ENCODE data around the gene FAM89A.
"Not testable (repeated sequence)": the region's sequence is repeated elsewhere in the genome, so short reads cannot be mapped to it uniquely, and the experiment has no call there.

Gene FAM89A

DNA sequence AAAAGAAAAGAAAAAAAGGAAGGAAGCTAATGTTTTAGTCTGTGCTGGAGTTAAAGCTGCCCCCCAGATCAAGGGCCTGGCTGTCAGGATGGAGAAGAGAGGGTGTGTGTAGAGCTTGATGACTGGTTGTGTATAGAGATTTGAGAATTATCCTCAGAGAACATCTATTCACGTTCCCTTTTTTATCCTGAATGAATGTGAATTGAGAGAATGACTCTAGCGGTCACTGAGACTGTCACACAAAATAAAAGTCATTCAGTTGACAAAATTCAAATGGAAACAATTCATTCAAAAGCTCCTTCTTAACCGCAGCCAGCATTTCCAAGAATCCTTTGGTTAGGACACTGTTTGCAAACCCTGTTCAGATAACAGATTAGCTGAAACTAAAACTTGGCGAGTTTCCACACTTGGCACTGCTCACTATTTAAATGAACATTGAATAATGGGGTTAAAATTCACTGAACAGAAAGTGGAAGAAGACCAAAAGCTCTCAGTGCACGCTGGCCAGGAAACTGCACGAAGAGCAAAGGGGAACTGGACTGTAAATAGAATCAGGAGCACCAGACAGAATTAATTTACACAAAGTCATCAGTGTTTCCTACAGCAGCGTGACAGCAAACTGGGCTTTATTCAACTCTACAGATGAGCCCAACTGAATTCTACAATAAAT lies 13.6 kb upstream of the FAM89A start:
- no peak for DNase-seq

DNA sequence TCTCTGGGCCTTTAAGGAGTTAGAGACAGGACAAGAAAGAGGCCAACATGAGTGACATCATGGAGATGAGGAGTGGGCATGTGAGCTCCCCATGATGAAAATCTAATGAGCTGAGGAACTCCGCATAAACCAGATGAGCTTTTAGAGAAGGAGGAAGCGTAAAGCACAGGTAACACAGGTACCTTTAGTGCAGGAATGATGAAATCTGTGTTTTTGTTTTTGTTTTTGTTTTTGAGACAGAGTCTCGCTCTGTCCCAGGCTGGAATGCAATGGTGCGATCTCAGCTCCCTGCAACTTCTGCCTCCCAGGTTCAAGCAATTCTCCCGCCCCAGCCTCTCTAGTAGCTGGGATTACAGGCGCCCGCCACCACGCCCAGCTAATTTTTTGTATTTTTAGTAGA lies 12.7 kb upstream of the FAM89A start:
- no peak for DNase-seq

DNA sequence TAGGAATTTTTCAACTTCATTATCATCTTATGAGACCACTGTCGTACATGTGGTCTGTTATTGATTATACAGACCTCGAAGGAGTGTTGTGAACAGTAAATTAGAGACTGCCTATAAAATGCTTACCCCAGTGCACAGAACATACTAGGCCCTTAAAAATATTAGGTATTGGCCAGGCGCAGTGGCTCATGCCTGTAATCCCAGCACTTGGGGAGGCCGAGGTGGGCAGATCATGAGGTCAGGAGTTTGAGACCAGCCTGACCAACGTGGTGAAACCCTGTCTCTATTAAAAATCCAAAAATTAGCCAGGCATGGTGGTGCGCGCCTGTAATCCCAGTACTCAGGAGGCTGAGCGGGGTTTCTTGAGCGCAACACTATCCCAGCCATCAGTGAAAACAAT lies 10.9 kb upstream of the FAM89A start:
- not testable (repeated sequence) for DNase-seq

DNA sequence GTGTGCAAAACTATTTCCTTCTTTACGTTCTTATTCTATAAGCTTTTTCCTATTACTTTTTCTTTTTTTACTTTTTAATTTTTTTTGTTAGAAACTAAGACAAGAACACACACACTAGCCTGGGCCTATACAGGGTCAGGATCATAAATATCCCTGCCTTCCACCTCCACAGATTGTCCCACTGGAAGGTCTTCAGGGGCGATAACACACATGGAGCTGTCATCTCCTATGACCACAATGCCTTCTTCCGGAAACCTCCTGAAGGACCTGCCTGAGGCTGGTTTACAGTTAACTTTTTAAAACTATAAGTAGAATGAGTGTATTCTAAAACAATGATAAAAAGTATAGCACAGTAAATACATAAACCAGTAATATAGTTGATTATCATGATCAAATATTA lies 10.3 kb upstream of the FAM89A start:
- DNase-seq: no peak

DNA sequence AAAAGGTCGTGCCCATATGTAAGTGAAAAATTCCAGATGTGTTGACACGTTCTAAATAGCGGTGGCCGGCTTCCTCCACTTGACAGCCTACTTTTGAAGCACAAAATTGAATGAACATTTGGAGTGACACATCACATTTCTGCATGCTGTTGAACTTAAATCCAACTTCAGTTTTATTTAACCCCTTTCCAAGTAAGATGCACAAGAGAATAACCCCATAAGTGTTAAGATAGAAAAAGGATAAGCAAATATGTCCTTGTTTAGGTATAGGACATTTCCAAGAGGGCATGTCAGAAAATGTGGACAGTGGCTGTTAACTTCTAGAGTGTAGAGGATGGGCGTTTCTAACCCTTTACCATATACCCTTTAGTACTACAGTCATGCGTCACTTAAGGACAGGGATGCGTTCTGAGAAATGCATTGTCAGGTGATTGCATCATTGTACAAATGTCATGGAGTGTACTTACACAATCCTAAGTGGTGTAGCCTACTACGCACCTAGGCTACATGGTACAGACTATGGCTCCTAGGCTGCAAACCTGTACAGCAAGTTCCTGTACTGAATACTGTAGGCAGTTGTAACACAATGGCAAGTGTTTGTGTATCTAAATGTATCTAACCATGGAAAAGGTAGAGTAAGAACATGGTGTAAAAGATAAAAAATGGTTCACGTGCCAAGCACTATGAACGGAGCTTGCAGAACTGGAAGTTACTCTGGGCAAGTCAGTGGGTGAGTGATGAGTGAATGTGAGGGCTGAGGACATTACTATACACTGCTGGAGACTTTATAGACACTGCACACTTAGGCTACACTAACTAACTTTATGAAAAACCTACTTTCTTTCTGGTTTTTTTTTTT lies 9.3 kb upstream of the FAM89A start:
- no peak for DNase-seq

DNA sequence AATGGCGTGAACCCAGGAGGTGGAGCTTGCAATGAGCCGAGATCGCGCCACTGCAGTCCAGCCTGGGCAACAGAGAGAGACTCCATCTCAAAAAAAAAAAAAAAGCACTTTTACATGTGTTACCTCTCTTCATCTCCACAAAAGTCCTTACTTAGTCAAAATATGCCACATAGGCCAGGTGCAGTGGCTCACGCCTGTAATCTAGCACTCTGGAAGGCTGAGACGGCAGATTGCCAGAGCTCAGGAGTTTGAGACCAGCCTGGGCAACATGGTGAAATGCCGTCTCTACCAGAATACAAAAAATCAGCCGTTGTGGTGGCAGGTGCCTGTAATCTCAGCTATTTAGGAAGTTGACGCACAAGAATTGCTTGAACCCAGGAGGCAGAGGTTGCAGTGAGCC lies 8.4 kb upstream of the FAM89A start:
- not testable (repeated sequence) for DNase-seq

DNA sequence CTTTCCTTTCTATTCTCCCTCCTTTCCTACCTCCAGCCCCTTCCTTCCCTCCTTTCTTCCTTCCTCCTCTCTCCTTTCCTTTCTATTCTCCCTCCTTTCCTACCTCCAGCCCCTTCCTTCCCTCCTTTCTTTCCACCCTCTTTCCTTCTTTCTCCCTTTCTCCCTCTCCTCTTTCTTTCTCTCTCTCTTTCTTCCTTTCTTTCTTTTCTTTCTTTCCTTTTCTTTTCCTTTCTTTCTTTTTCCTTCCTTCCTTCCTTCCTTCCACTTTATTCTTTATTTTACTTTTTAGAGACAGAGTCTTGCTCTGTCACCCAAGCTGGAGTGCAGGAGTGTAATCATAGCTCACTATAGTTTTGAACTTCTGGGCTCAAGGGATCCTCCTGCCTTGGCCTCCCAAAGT lies 7.5 kb upstream of the FAM89A start:
- not testable (repeated sequence) for DNase-seq

DNA sequence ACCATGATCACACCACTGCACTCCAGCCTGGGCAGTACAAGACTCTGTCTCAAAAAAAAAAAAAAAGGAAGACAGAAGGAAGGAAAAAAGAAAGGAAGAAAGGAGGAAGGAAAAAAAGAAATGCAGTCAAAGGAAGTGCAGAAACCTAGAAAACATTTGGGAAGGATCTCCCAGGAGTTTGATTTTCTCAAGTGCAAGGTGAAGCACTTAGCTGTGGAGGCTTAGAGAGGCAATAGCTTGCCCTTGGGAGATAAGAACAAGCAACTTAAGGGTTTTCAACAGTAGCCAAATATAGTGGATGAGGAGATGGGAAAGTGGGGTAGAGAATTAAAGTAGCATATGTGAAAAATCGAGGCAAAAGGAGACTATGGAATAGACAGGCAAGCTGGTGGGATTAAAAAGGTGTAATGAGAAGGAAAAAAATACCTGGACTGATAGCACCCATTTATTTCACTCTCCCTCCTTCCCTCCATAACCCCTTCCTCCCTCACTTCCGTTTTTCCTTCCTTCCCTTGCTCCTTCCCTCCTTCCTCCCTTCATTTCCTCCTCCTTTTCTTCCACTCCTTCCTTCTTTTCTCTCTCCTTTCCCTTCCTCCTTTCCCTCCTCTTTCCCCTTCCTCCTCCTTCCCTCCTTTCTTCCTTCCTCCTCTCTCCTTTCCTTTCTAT lies 6.8 kb upstream of the FAM89A start:
- no peak for DNase-seq

DNA sequence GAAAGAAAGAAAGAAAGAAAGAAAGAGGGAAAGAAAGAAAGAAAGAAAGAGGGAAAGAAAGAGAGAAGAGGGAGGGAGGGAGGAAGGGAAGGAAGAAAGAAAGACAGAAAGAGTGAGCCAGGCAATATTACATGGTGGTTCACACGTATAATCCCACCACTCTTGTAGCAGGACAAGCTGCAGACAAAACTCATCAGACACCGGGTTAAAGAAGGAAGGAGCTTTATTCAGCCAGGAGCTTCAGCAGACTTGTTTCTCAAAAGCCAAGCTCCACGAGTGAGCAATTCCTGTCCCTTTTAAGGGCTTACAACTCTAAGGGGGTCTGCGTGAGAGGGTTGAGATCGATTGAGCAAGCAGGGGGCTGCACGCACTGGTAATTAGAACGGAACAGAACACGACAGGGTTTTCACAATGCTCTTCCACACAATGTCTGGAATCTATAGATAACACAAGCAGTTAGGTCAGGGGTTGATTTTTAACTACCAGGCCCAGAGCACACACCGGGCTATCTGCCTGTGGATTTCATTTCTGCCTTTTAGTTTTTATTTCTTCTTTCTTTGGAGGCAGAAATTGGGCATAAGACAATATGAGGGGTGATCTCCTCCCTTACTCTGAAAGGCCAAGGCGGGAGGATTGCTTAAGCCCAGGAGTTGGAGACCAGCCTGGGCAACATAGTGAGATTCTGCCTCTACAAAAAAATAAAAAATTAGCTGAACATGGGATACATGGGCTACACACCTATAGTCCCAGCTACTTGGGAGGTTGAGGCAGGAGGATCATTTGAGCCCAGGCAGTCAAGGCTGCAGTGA lies 6.1 kb upstream of the FAM89A start:
- DNase-seq: not testable (repeated sequence)

DNA sequence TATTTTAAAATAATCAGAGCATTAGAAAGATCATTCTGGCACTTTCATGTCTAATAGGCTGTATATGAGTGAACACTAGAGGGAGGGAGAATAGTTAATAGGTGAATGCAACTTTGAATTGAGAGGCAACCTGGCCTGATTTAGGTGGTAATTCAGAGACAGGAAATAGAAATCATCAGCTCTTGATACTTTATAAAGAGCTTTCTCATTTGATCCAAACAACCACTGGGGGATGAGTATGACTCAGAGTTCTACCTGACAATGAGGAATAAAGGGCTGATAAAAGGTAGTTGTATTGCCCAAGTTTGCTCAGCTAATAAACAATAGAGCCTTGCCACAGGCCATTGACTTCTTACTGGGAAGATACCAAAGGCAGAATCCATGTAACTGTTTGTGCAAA lies 5.2 kb upstream of the FAM89A start:
- DNase-seq: no peak

DNA sequence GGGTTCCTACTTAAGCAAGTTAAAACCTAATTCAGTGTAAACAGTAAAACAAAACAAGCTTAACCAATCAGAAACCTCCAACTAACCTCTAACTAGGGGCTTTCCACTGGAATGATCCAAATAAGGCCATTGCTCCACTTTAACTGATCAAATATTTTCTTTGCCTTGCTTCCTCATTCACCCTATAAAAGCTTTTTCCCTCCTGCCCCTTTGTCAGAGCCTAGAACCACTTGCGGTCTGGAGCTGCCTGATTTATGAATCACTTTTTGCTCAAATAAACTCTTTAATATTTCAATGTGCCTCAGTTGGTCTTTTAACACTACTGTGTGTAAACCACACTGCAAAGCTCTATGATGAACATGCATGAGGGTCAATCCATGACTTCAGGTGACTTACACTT lies 4.5 kb upstream of the FAM89A start:
- DNase-seq: no peak

DNA sequence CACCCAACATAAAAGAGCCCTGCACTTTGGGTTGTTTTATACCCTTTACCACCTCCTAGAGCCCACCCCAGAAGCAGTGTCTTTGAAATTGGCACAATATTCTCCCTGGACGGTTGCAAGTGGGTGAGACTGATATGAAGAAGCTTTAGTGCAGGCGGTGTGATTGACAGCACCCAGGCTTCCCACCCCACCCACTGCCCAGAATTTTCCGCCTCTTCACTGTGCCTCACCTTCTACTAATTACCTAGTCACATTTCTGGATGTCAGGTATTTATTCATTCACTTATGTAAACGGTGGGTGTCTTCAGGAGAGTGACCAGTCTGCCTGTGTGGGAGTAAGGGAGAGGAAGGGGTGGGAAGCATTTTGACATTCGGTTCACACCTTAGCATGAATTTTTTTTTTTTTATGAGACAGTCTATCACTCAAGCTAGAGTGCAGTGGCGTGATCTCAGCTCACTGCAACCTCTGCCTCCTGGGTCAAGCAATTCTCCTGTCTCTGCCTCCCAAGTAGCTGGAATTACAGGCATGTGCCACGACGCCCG lies 1.7 kb upstream of the FAM89A start:
- no peak for DNase-seq

DNA sequence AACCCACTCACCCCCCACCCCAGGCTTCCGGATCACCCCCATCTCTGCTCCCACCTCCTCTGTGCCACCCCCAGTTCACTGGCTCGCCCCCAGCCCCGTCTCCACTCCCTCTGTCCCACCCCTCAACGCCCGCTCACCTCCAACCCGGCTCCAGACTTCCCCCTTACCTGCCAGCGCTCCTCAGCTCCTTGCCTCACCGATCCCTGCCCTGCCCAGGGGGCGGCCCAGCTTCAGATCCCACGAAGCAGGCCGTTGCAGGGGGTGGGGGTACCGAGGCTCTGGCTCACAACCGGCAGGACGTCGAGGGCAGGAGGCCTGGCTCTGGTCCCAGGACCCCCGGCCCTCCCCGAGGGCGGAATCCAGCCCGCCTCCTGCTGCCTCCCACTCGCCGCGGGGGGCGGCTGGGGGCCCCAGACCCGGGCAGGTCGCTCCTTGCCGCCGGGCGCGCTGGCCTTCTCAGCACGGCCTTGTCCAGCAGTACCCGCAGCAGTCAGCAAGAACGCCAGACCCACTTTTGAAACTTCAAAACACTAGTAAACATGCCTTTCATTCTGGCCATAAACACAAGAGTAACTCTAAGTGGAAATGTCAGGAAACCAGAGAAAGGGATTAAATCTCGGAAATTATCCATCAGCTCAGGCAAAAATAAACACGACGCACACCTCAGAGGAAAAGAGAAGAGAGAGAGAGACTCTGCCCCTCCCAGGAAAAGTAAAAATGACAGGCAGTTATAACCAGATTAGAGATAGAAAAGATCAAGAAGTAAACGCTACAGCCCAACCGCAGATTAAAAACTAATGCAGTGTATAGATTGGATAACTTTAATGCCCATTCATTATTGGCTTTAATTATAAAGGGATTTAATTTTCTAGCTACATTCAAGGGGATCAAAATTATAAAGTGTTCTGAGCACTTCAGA lies 1.0 kb upstream of the FAM89A start:
- DNase-seq: peak; percentile 17

DNA sequence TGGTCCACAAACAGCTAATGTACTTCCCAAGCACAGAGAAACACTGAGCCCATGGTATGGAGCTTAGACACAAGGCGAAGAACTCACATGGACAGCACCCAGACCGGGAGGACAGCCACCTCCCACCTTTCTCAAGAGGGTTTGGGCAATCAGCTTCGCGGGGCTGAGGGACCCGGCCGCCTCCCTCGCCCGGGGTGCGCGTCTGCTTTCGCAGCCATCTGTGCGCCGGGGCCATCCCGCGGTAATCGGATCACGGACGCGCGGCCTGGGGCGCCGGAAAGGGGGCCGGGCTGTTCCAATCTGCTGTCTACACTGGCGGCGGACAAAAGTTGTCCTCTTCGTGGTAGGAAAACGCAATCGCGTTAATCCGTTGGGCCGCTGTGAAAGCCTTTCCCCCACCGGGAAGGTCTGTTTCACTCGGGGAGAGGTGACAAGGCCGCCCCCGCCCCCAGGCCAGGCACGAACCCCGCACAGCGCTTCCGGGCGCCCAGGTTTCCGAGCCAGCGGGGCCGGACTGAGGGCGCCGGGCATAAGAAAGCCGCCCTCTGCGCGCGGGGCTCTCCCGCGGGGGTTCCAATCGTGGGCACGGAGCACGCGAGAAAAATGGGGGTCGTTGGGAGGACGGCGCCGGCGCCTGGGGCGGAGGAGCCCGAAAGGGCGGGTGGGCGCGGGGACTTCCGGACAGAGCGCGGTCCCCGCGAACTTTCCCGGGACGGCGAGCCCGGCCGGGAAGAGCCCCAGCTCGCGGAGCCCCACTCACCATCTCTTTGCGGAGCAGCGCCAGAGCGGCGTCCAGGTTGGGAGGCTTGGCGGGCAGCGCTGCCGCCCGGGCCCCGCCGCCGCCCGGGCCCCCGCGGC lies 664 bp downstream of the FAM89A start:
- peak; percentile 46 for DNase-seq

DNA sequence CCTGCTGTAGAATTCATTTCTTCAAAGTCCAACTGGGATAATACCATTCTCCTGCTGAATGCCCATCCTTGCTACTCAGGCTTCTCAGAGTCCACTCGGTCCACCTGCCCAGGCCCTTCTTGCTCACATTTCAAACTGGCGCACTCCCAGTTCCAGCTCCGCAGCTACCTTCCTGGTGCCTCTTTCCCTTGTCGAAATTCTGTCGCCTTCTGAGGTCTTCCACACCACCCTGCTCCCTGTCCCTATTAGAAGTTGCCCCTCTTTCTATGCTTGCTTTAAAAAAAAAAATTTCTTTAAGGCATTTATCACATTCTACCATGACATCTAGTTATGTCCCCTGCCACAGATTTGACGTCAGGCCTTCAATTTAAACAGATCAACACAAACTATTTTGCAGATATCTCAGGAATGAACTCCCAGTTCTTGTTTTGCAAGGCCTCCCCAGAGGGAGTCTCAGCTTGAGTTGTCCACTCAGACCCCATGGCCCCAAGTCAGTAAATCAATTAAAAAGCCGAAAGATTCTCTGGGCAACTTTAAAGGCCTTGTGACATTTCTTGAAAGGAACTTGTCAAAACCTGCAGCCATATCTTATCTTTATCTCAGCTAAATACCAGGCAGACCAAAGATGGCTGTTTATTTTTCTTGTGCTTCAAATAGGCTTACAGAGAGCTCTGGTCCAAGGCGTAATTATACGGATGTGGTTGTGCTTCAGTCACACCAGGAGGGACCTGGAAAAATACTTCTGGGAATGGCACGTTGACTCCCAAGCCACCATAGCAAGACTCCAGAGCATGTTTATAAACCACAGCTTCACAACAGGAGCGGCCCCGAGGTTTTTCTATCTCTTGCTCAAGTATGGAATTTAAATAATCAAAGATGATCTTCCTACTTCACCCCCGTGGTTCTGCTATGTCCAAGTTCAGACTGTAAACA lies 2.2 kb downstream of the FAM89A start:
- DNase-seq: no peak

DNA sequence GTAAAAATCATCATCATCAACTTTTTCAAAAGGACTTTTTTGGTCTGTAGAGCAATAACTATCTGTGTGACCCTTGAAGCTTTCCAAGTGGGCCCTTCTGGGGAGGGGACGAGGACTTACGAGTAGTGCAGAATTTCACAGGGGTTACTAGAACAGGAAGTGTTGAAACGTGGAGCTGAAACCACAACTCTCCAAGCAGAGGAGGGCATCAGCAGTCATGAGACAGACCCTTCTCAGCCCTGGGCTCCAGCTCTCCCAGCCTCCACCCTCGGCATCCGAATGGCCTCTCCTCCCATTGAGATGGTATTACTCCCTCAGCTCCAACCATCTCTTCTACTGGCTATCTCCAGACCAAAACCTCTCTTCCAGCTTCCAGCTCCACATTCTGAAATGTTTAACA lies 3.6 kb downstream of the FAM89A start:
- no peak for DNase-seq

DNA sequence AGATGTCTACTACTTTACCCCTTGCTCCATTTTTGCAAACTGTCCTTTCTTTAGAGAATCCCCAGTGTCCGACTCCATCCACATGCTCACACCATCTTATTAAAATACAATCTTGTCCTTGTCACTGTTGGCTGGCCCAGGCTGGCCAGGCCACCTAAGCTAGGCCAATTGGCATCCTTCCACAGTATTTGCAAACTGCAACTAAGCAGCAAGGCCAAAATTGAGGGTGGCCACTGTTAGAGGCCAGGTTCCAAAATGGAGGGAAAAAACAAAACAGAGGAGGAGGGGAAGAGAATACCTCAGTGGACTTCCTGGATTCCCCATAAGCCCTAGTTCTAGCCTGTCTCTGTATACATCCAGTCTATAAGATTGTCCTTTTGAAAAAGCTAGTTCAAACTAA lies 4.3 kb downstream of the FAM89A start:
- DNase-seq: no peak

DNA sequence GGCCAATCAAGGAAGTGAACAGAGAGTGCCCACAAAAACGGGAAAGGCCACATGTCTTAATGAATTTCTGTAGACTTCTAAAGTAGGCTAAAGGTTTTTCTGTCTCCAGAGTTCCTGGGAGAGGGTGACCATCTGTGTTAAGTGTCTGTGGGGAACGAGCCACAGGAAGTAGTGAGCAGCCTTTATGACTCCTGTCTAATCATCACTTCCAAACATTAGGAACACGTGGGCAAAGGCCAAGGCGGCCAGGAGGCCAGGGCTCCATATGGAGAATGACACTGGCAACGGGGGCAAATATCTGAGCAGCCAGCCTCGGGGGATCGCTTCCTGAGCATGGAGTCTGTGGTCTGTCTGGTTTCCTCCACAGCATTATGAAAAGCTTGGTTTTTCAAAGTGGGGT lies 7.1 kb downstream of the FAM89A start:
- no peak for DNase-seq

DNA sequence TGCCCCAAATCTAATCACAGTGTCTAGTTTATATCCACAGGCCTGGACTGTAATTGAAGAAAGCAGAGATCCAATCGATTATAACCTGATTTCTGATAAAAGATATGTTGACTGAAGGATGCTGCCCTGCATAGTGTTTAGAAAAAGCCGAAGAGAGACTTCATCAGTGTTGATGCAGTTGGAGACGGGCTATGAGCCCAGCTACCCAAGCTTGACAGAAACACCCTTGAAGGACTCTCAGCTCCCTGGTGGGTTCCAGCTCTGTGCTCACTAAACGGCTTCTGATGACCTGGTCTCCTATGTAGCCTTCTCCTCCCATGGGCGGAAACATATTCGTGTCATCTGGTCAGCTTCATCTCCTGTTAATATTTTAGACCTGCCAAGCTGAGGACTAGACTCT lies 10.2 kb downstream of the FAM89A start:
- DNase-seq: no peak

DNA sequence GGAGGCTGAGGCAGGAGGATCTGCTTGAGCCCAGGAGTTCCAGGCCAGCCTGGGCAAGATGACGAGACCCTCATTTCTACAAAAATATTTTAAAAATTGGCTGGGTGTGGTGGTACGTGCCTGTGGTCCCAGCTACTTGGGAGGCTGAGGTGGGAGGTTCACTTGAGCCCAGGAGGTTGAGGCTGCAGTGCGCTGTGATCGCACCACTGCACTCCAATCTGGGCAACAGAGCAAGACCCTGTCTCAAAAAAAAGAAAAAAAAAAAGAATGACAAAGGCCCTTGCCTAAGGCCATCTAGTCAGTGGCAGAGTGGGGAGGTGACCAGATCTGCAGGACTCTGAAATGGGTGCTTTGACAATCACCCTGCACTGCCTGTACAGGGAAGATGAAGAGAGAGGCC lies 10.8 kb downstream of the FAM89A start:
- DNase-seq: not testable (repeated sequence)
